Endothelial cell of umbilical vein (primary cell): ENCODE results near the gene GLRA2. TPM values are rescaled to one million over a fixed set of nuclear protein-coding genes. Genes with fewer than 3 reads are reported as not detected.
A peak's percentile ranks its signal among the peaks of the same experiment; 100 is the strongest.

Experiments used
- BruUV-seq: library from RNA; stranded (reverse); fragments of 400-500 nt; replicated peaks from 2 replicates; lab custom pipeline; 2021; lab: Mats Ljungman, UMichigan
- CTCF ChIA-PET: fragments of 300-600, 350-600 bp; sonication (Branson Sonifier 250); formaldehyde crosslinking; loops from one replicate; lab custom pipeline; 2021; ENCODE audit warnings: antibody characterized with exemption, inconsistent platforms; lab: Charles Lee
- POLR2A ChIA-PET: fragments of 300-600, 350-600 bp; sonication (Branson Sonifier 250); formaldehyde crosslinking; loops from one replicate; lab custom pipeline; 2021; ENCODE audit warnings: antibody characterized with exemption, inconsistent platforms; lab: Charles Lee
- DNase-seq: peaks from one replicate; pipeline ENCODE4 v3.0.0-alpha.2; 2011; ENCODE audit warnings: low read depth, low spot score
- FAIRE-seq: peaks from 2 replicates; lab custom pipeline; 2011; peaks lifted over from hg19 to GRCh38; lab: Jason Lieb, UNC
- H2AFZ ChIP-seq: 2 replicates; pipeline ENCODE4 v1.6.0; 2012; ENCODE audit warnings: low read depth, low read length, control low read depth, inconsistent platforms
- H3K27ac ChIP-seq: 2 replicates; pipeline ENCODE4 v1.5.1; 2011; ENCODE audit warnings: low read depth, mild to moderate bottlenecking, control low read depth, low read length, moderate library complexity; ENCODE audit not compliant: insufficient read depth
- H3K27me3 ChIP-seq, 2 experiments: 2 replicates each; pipeline versions ENCODE4 v1.6.0 to v1.6.1; 2011; ENCODE audit warnings: low read length in 2 of 2, mixed read lengths in 1 of 2; ENCODE audit not compliant: control insufficient read depth in 2 of 2, insufficient read depth in 2 of 2
- H3K36me3 ChIP-seq, 2 experiments: 2 replicates in 1 of 2; 3 replicates in 1 of 2; pipeline ENCODE4 v1.5.1; 2011; ENCODE audit warnings: low read length in 2 of 2, mild to moderate bottlenecking in 1 of 2, moderate library complexity in 1 of 2; ENCODE audit not compliant: control insufficient read depth in 2 of 2, insufficient read depth in 2 of 2; ENCODE audit errors: extremely low read depth in 1 of 2
- H3K4me1 ChIP-seq: 3 replicates; pipeline ENCODE4 v1.5.1; 2011; ENCODE audit warnings: mild to moderate bottlenecking, low read length; ENCODE audit not compliant: control insufficient read depth, insufficient read depth; ENCODE audit errors: extremely low read depth
- H3K4me2 ChIP-seq: 2 replicates; pipeline ENCODE4 v1.6.1; 2011; ENCODE audit warnings: low read length, control low read depth, mixed read lengths; ENCODE audit not compliant: insufficient read depth
- H3K4me3 ChIP-seq, 3 experiments: fragments of 200-600 bp in 1 of 3; sonication (generic), shearing (Covaris generic) in 1 of 3; replicated peaks in 1 of 3; 2 replicates each; pipeline ENCODE4 v1.5.1; 2011 to 2016; ENCODE audit warnings: control low read depth in 3 of 3, low read length in 3 of 3, mild to moderate bottlenecking in 2 of 3, inconsistent platforms in 1 of 3, low read depth in 1 of 3, moderate library complexity in 1 of 3; ENCODE audit not compliant: insufficient read depth in 1 of 3
- H3K79me2 ChIP-seq: 2 replicates; pipeline ENCODE4 v1.6.0; 2012; ENCODE audit warnings: low read length, inconsistent platforms; ENCODE audit not compliant: control insufficient read depth, insufficient read depth
- H3K9ac ChIP-seq: replicated peaks from 2 replicates; pipeline ENCODE3; 2011; ENCODE audit warnings: low read length, control low read depth; ENCODE audit not compliant: insufficient read depth; ENCODE audit errors: extremely low read depth
- H3K9me1 ChIP-seq: replicated peaks from 3 replicates; pipeline ENCODE4 v1.6.0; 2011; ENCODE audit warnings: mild to moderate bottlenecking, low read length; ENCODE audit not compliant: control insufficient read depth, insufficient read depth; ENCODE audit errors: extremely low read depth
- H3K9me3 ChIP-seq: replicated peaks from 2 replicates; pipeline ENCODE4 v1.5.1; 2012; ENCODE audit warnings: low read length, inconsistent platforms; ENCODE audit not compliant: control insufficient read depth, insufficient read depth
- H4K20me1 ChIP-seq: replicated peaks from 2 replicates; pipeline ENCODE3; 2011; ENCODE audit warnings: mild to moderate bottlenecking, low read length; ENCODE audit not compliant: control insufficient read depth, insufficient read depth; ENCODE audit errors: extremely low read depth
- CTCF ChIP-seq, 2 donors: IDR thresholded peaks; 1 replicate in 1 of 2; 2 replicates in 1 of 2; pipeline ENCODE4 v1.5.1; 2011; ENCODE audit warnings: low read length in 2 of 2, mild to moderate bottlenecking in 2 of 2, moderate library complexity in 2 of 2, control low read depth in 1 of 2, inconsistent platforms in 1 of 2, low read depth in 1 of 2; ENCODE audit not compliant: insufficient read depth in 1 of 2; ENCODE audit errors: extremely low read depth in 1 of 2
- EZH2 ChIP-seq: IDR thresholded peaks from 2 replicates; pipeline ENCODE4 v1.6.1; 2012; ENCODE audit warnings: borderline replicate concordance, low read depth, mild to moderate bottlenecking, moderate library complexity, low read length, inconsistent platforms; ENCODE audit not compliant: severe bottlenecking
- FOS ChIP-seq: IDR thresholded peaks from 2 replicates; pipeline ENCODE4 v1.6.1; 2011; ENCODE audit warnings: mild to moderate bottlenecking, low read length, moderate library complexity, borderline replicate concordance; ENCODE audit not compliant: insufficient read depth
- GATA2 ChIP-seq: IDR thresholded peaks from 2 replicates; pipeline ENCODE4 v1.7.0; 2011; ENCODE audit warnings: low read depth, mild to moderate bottlenecking, moderate library complexity, mixed read lengths, low read length; ENCODE audit not compliant: insufficient read length, insufficient read depth
- JUN ChIP-seq: IDR thresholded peaks from 2 replicates; pipeline ENCODE4 v1.6.1; 2011; ENCODE audit warnings: borderline replicate concordance, low read depth; ENCODE audit not compliant: insufficient read length, insufficient read depth
- MYC ChIP-seq: IDR thresholded peaks from one replicate; pipeline ENCODE4 v1.6.1; 2011; ENCODE audit warnings: mild to moderate bottlenecking, low read depth, low read length
- POLR2A ChIP-seq: IDR thresholded peaks from 2 replicates; pipeline ENCODE4 v1.6.1; 2012; ENCODE audit warnings: low read depth, mild to moderate bottlenecking, control low read depth, low read length
- POLR2AphosphoS5 ChIP-seq: IDR thresholded peaks from 2 replicates; pipeline ENCODE4 v1.6.1; 2012; ENCODE audit warnings: low read depth, mild to moderate bottlenecking, control low read depth, low read length, moderate library complexity; ENCODE audit not compliant: insufficient read depth
- dilution Hi-C: fragments of 300-500 bp; cut with MboI; formaldehyde crosslinking; loops from one replicate; pipeline ENCODE4 v1.15.0; 2019; ENCODE audit warnings: low sequenced_read_pairs; ENCODE audit not compliant: extremely low pct_ligation_motif_present
- intact Hi-C: fragments of 100-400 bp; cut with micrococcal nuclease; formaldehyde crosslinking; loops from one replicate; pipeline ENCODE4 v1.10.0; 2022
- polyA plus RNA-seq, 4 experiments: library from polyadenylated mRNA; depleted of rRNA in 3 of 4; stranded (reverse) in 3 of 4; unstranded in 1 of 4; fragments of >200 nt; gene quantifications; 2 replicates each; pipeline versions ENCODE4 v1.2.1 to v1.2.3, GENCODE V29; 2011 to 2012; ENCODE audit warnings: missing spikeins in 1 of 4
- total RNA-seq: library from RNA; stranded (reverse); gene quantifications from 2 replicates; pipeline ENCODE4 v1.2.3, GENCODE V29; 2021
- TF ChIP-seq, protein P1 (sequence below): IDR thresholded peaks from 2 replicates; pipeline ENCODE4 v1.6.1; 2011; ENCODE audit not compliant: insufficient read depth, insufficient read length

Gene GLRA2
- total and polyA plus RNA-seq, 2 donors (not counting 3 experiments of a cell fraction or from before 2014, with no cell fraction given): not detected

DNA sequence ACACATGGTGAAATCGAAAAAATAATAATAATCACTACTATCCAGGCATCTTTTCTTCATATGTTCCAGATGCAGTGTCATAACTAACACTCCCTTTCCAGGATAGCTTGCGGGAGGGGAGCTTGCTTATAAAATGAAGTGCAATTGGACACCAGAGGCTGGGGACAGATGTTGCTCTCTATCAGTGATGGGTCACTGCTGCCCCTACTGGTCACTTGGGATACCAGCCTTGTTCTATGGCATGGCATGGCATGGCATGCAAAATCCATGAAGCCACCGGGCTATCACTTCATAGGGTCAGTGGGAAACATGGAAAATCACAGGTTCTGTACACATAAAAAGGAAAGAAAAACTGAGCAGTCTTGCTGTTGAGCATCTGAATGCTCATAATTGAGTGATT lies 168.1 kb downstream of the GLRA2 start:
- Histone ChIP-seq H3K79me2 (no peaks in the 10 kb centered on the region), H3K4me2 (no peak overlapping the region), H2AFZ (no peak overlapping the region), H3K27ac (no peak overlapping the region), H4K20me1 (no peaks in the 10 kb centered on the region), H3K27me3 (no peaks in the 10 kb centered on the region), H3K9me1 (no peaks in the 10 kb centered on the region), H3K4me3 (no peak overlapping the region), H3K36me3 (no peaks in the 10 kb centered on the region), H3K9me3 (no peaks in the 10 kb centered on the region), H3K4me1 (no peaks in the 10 kb centered on the region), H3K9ac (no peak overlapping the region)
- dilution Hi-C loops (no loop called here), intact Hi-C loops (no loop called here)
- DNase-seq: peak; percentile 6
- BruUV-seq: no TSS peak
- ChIA-PET POLR2A (no interaction called here), CTCF (interaction anchor here (0.7 to 1.0 kb wide), 2 partner anchors 36 to 601 kb away, joined by 3 read pairs; no protein-coding TSS in a partner anchor)
- TF ChIP-seq POLR2AphosphoS5 (no peak), CTCF (IDR thresholded peaks at IDR 0.05; ENCODE audit: extremely low read depth in 1 of 2, insufficient read depth in 1 of 2, low read depth in 1 of 2, low read length in 2 of 2) (peak; percentile 43 to 49)
- no peak for FAIRE-seq

DNA sequence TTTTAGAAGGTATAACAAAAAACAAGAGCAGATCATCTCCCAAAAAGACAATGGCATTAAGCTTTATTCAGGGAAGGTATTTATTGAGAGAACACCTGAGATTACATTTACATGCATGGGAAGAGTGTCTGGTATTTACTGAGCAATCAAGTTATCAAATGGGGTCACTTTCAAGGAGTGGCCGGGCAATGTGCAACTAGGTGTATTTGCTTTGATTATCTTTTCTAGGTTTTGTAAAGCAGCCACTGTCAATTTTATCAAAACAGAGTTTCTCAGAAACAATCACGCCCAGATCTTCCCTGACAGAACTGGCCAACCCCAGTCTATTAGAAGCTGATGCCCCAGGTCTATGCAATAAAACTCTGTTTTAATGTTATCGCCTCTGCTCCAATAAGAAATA lies 169.5 kb downstream of the GLRA2 start:
- FAIRE-seq (peak; percentile 8), DNase-seq (no peak)
- Histone ChIP-seq H2AFZ (no peak overlapping the region), H3K4me2 (no peak overlapping the region), H3K4me3 (no peak overlapping the region), H3K4me1 (no peaks in the 10 kb centered on the region), H3K36me3 (no peaks in the 10 kb centered on the region), H3K27ac (no peak overlapping the region), H3K79me2 (no peaks in the 10 kb centered on the region), H3K27me3 (no peaks in the 10 kb centered on the region), H3K9me3 (no peaks in the 10 kb centered on the region), H3K9ac (no peak overlapping the region), H3K9me1 (no peaks in the 10 kb centered on the region), H4K20me1 (no peaks in the 10 kb centered on the region)
- ChIA-PET POLR2A (no interaction called here), CTCF (no interaction called here)
- dilution Hi-C loops (no loop called here), intact Hi-C loops (no loop called here)
- no TSS peak for BruUV-seq
- TF ChIP-seq EZH2 (no peak), MYC (no peak), POLR2A (no peak), JUN (no peak), CTCF (IDR thresholded peaks at IDR 0.05; ENCODE audit: extremely low read depth in 1 of 2, insufficient read depth in 1 of 2, low read depth in 1 of 2, low read length in 2 of 2) (no peak), FOS (no peak), GATA2 (no peak), POLR2AphosphoS5 (no peak)
- TF ChIP-seq, protein P1, sequence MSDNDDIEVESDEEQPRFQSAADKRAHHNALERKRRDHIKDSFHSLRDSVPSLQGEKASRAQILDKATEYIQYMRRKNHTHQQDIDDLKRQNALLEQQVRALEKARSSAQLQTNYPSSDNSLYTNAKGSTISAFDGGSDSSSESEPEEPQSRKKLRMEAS: no peak
